ENCODE results near the gene ZSWIM1. TPM values are rescaled to one million over a fixed set of nuclear protein-coding genes. Genes with fewer than 3 reads are reported as not detected.

Gene ZSWIM1
- total RNA-seq, 4 donors from 2014 or later: 6.6 to 8.8 (median 7.6) TPM

GRCh38 chr20:45860560-45861220 is 20.3 kb upstream of the ZSWIM1 start:
- 34 to 48% methylated on average over 7 of the region's 7 CpGs for WGBS, 2 donors
- DNase-seq: no peak
- intact Hi-C loops (cut with DNase I): no loop called here

GRCh38 chr20:45861221-45862075 is 19.6 kb upstream of the ZSWIM1 start:
- intact Hi-C loops (cut with DNase I): no loop called here
- no peaks in the 10 kb centered on the region for H3K36me3 ChIP-seq
- peaks cover 8 to 22% (median 13%) of the 10 kb centered on the region in 3 donors for H3K4me1 ChIP-seq
- DNase-seq: no peak
- no peak overlapping the region for H3K4me3 ChIP-seq
- WGBS, 2 donors: 91% methylated on average over 7 of the region's 7 CpGs
- no peaks in the 10 kb centered on the region for H3K9me3 ChIP-seq
- H3K27ac ChIP-seq: no peak overlapping the region
- H3K27me3 ChIP-seq: no peaks in the 10 kb centered on the region
- TF ChIP-seq CTCF (IDR thresholded peaks at IDR 0.05) (no peak), POLR2A (IDR thresholded peaks at IDR 0.05) (no peak)

More at GRCh38 chr20:45860560-45861220, 20.3 kb upstream of the ZSWIM1 start:
- Histone ChIP-seq H3K27me3 (no peaks in the 10 kb centered on the region), H3K4me3 (no peak overlapping the region), H3K4me1 (peaks cover 16 to 30% (median 21%) of the 10 kb centered on the region in 3 donors), H3K9me3 (no peaks in the 10 kb centered on the region), H3K36me3 (no peaks in the 10 kb centered on the region), H3K27ac (no peak overlapping the region)
- TF ChIP-seq CTCF (IDR thresholded peaks at IDR 0.05): no peak
- no peak for TF ChIP-seq POLR2A (IDR thresholded peaks at IDR 0.05)

GRCh38 chr20:45863543-45864470 is 17.2 kb upstream of the ZSWIM1 start:
- Histone ChIP-seq H3K27ac (no peak overlapping the region), H3K4me3 (no peak overlapping the region), H3K4me1 (peaks cover 0 to 2% (median 0%) of the 10 kb centered on the region in 3 donors), H3K9me3 (no peaks in the 10 kb centered on the region), H3K36me3 (no peaks in the 10 kb centered on the region), H3K27me3 (no peaks in the 10 kb centered on the region)
- DNase-seq: no peak
- intact Hi-C loops (cut with DNase I): no loop called here
- 83 to 85% methylated on average over 7 of the region's 7 CpGs for WGBS, 2 donors
- no peak for TF ChIP-seq POLR2A (IDR thresholded peaks at IDR 0.05)
- no peak for TF ChIP-seq CTCF (IDR thresholded peaks at IDR 0.05)

GRCh38 chr20:45866454-45866853 is 14.6 kb upstream of the ZSWIM1 start:
- intact Hi-C loops (cut with DNase I): no loop called here
- H3K4me3 ChIP-seq: no peak overlapping the region
- no peak overlapping the region for H3K27ac ChIP-seq
- H3K9me3 ChIP-seq: no peaks in the 10 kb centered on the region
- H3K27me3 ChIP-seq: no peaks in the 10 kb centered on the region
- no peaks in the 10 kb centered on the region for H3K36me3 ChIP-seq
- no peak for DNase-seq
- WGBS, 2 donors: 93 to 95% methylated on average over 5 of the region's 5 CpGs
- TF ChIP-seq POLR2A (IDR thresholded peaks at IDR 0.05): no peak
- TF ChIP-seq CTCF (IDR thresholded peaks at IDR 0.05): no peak
- no peaks in the 10 kb centered on the region for H3K4me1 ChIP-seq

Measured in esophagus squamous epithelium (tissue), 5 donors.